ENCODE results near the gene PPID. TPM values are rescaled to one million over a fixed set of nuclear protein-coding genes. Genes with fewer than 3 reads are reported as not detected.
"Not testable (repeated sequence)": the region's sequence is repeated elsewhere in the genome, so short reads cannot be mapped to it uniquely, and the experiment has no call there.

PPID gene
- total and polyA plus RNA-seq, 2 of the 13 experiments (the other 11 are each of a cell fraction or from before 2014, with no cell fraction given), result 15.4 to 63.4 TPM

DNA sequence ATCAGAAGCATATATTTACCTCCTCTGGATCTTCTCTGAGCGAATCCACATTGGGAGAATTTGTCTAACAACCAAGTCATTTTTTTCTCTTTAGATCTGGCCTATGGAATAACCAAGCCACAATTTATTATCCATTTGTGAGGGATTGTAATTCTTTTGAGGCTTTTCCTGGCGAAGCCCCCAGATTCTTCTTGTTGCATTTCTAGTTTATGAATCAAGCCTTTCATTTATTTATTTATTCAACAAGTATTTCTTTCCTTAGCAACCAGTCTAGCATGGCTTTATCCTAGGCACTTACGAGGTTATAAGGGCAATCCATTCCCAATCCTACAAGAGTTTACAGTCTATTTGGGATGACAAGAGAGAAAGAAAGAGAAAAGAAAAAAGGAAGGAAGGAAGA lies 27.2 kb upstream of the PPID start:
- H3K79me2 ChIP-seq (ENCODE audit: insufficient read depth, low read length), result no peaks in the 10 kb centered on the region
- BruUV-seq (replicated peaks), result no TSS peak
- ATAC-seq (no peak), DNase-seq (ENCODE audit: low spot score) (no peak), FAIRE-seq (no peak)
- no peak overlapping the region for H3K4me2 ChIP-seq (ENCODE audit: low read depth, low read length)
- H3K36me3 ChIP-seq (replicated peaks in 1 of 2; ENCODE audit: control insufficient read depth in 1 of 2, insufficient read depth in 2 of 2, low read length in 2 of 2), result no peaks in the 10 kb centered on the region
- H3K4me3 ChIP-seq (replicated peaks in 1 of 3; ENCODE audit: insufficient read depth in 1 of 3, low read depth in 2 of 3, low read length in 3 of 3), result no peak overlapping the region
- ChIA-PET CTCF (ENCODE audit: low intra/inter-chr PET ratio, low total read pairs) (no interaction called here), POLR2A (no interaction called here)
- no peaks in the 10 kb centered on the region; a peak in 1 of 5 replicates for H3K27me3 ChIP-seq (ENCODE audit: control insufficient read depth in 1 of 2, insufficient read depth in 2 of 2, low read length in 2 of 2)
- intact Hi-C loops (cut with micrococcal nuclease; ENCODE audit: unreplicated experiment) (no loop called here), in situ Hi-C loops (cut with HindIII; ENCODE audit: extremely low pct_ligation_motif_present, low pct_unique_long_range_greater_than_20kb) (no loop called here)
- TF ChIP-seq ZNF616 (CRISPR knock-in tag; IDR thresholded peaks at IDR 0.05; ENCODE audit: low read depth) (no peak), CCDC6 (CRISPR knock-in tag; IDR thresholded peaks at IDR 0.05) (no peak), ZNF737 (CRISPR knock-in tag; IDR thresholded peaks at IDR 0.05; ENCODE audit: borderline replicate concordance) (no peak), NCOA2 (CRISPR knock-in tag; IDR thresholded peaks at IDR 0.05) (no peak), ZMYM4 (CRISPR knock-in tag; IDR thresholded peaks at IDR 0.05) (no peak)
- TF ChIP-seq, protein P1, sequence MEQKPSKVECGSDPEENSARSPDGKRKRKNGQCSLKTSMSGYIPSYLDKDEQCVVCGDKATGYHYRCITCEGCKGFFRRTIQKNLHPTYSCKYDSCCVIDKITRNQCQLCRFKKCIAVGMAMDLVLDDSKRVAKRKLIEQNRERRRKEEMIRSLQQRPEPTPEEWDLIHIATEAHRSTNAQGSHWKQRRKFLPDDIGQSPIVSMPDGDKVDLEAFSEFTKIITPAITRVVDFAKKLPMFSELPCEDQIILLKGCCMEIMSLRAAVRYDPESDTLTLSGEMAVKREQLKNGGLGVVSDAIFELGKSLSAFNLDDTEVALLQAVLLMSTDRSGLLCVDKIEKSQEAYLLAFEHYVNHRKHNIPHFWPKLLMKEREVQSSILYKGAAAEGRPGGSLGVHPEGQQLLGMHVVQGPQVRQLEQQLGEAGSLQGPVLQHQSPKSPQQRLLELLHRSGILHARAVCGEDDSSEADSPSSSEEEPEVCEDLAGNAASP (CRISPR knock-in tag; IDR thresholded peaks at IDR 0.05; ENCODE audit: borderline replicate concordance), result no peak
- TF ChIP-seq, protein P2, sequence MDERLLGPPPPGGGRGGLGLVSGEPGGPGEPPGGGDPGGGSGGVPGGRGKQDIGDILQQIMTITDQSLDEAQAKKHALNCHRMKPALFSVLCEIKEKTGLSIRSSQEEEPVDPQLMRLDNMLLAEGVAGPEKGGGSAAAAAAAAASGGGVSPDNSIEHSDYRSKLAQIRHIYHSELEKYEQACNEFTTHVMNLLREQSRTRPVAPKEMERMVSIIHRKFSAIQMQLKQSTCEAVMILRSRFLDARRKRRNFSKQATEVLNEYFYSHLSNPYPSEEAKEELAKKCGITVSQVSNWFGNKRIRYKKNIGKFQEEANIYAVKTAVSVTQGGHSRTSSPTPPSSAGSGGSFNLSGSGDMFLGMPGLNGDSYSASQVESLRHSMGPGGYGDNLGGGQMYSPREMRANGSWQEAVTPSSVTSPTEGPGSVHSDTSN (CRISPR knock-in tag; IDR thresholded peaks at IDR 0.05), result no peak
- H2AFZ ChIP-seq (ENCODE audit: low read length), result no peak overlapping the region
- no peak overlapping the region for H3K9ac ChIP-seq (ENCODE audit: insufficient read depth, low read depth, low read length)
- H3K4me1 ChIP-seq (ENCODE audit: insufficient read depth, low read length), result peaks cover 9% of the 10 kb centered on the region; the same call in 1 of the 2 replicates
- H3K27ac ChIP-seq (ENCODE audit: extremely low read length, insufficient read depth, low read length), result no peak overlapping the region
- H4K20me1 ChIP-seq (ENCODE audit: insufficient read depth, low read length), result no peaks in the 10 kb centered on the region
- 39% methylated on average over 3 of the region's 3 CpGs for WGBS (ENCODE audit: low lambda C conversion rate)
- no peaks in the 10 kb centered on the region for H3K9me3 ChIP-seq (ENCODE audit: low read length)

DNA sequence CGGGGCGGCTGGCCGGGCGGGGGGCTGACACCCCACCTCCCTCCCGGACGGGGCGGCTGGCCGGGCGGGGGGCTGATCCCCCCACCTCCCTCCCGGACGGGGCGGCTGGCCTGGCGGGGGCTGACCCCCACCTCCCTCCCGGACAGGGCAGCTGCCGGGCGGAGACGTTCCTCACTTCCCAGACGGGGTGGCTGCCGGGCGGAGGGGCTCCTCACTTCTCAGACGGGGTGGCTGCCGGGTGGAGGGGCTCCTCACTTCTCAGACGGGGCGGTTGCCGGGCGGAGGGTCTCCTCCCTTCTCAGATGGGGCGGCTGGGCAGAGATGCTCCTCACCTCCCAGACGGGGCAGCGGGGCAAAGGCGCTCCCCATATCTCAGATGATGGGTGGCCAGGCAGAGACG lies 23.3 kb upstream of the PPID start:
- H3K9me3 ChIP-seq (ENCODE audit: low read length); H3K27ac ChIP-seq (ENCODE audit: extremely low read length, insufficient read depth, low read length); H3K36me3 ChIP-seq (replicated peaks in 1 of 2; ENCODE audit: control insufficient read depth in 1 of 2, insufficient read depth in 2 of 2, low read length in 2 of 2); H3K4me2 ChIP-seq (ENCODE audit: low read depth, low read length); BruUV-seq (replicated peaks); H3K4me1 ChIP-seq (ENCODE audit: insufficient read depth, low read length); H3K27me3 ChIP-seq (ENCODE audit: control insufficient read depth in 1 of 2, insufficient read depth in 2 of 2, low read length in 2 of 2); DNase-seq (ENCODE audit: low spot score); H2AFZ ChIP-seq (ENCODE audit: low read length); ATAC-seq; FAIRE-seq; H4K20me1 ChIP-seq (ENCODE audit: insufficient read depth, low read length); H3K4me3 ChIP-seq (replicated peaks in 1 of 3; ENCODE audit: insufficient read depth in 1 of 3, low read depth in 2 of 3, low read length in 3 of 3); POLR2A ChIA-PET; H3K9ac ChIP-seq (ENCODE audit: insufficient read depth, low read depth, low read length); CTCF ChIA-PET (ENCODE audit: low intra/inter-chr PET ratio, low total read pairs); H3K79me2 ChIP-seq (ENCODE audit: insufficient read depth, low read length); intact Hi-C loops (cut with micrococcal nuclease; ENCODE audit: unreplicated experiment): not testable (repeated sequence)
- in situ Hi-C loops (cut with HindIII; ENCODE audit: extremely low pct_ligation_motif_present, low pct_unique_long_range_greater_than_20kb), result loop anchor here (25.0 kb wide), 1 partner anchor 266 kb away; no protein-coding TSS in a partner anchor
- WGBS (ENCODE audit: low lambda C conversion rate), result no CpG with 5 or more reads among the region's 31 CpGs

Data from HepG2 (cell line).